Breast epithelium (tissue), 4 donors: Measurements from ENCODE around the gene LIPH. TPM values are rescaled to one million over a fixed set of nuclear protein-coding genes. Genes with fewer than 3 reads are reported as not detected.
A peak's percentile ranks its signal among the peaks of the same experiment; 100 is the strongest.

Source experiments
- DNase-seq, 2 donors: peaks; one replicate each; pipeline ENCODE4 v3.0.0-alpha.2; 2019; ENCODE audit warnings: low spot score in 2 of 2
- H3K27ac ChIP-seq, 2 donors: fragments of 200-600 bp; sonication (generic) in 1 of 2; one replicate each; pipeline ENCODE4 v1.5.1; 2016 to 2019; ENCODE audit warnings: mild to moderate bottlenecking in 1 of 2
- H3K27me3 ChIP-seq, 2 donors: fragments of 200-600 bp; sonication (generic) in 1 of 2; one replicate each; pipeline versions ENCODE4 v1.5.1 to v1.6.0; 2017 to 2019; ENCODE audit warnings: control low read depth in 1 of 2, mild to moderate bottlenecking in 1 of 2
- H3K36me3 ChIP-seq: fragments of 200-600 bp; one replicate; pipeline ENCODE4 v1.5.1; 2019
- H3K4me1 ChIP-seq, 2 donors: fragments of 200-600 bp; sonication (generic); one replicate each; pipeline ENCODE4 v1.5.1; 2016 to 2019; ENCODE audit warnings: control low read depth in 1 of 2
- H3K4me3 ChIP-seq, 3 donors: fragments of 200-600 bp; sonication (generic); 1 replicate in 2 of 3; 2 replicates in 1 of 3; pipeline ENCODE4 v1.5.1; 2016 to 2019; ENCODE audit warnings: mild to moderate bottlenecking in 3 of 3, moderate library complexity in 2 of 3
- H3K9me3 ChIP-seq, 2 donors: fragments of 200-600 bp; sonication (generic) in 1 of 2; one replicate each; pipeline ENCODE4 v1.5.1; 2016 to 2019; ENCODE audit warnings: control low read depth in 1 of 2
- CTCF ChIP-seq, 3 donors: fragments of 450-650 bp; IDR thresholded peaks; one replicate each; pipeline ENCODE4 v1.5.1; 2016 to 2017; ENCODE audit warnings: antibody characterized with exemption in 3 of 3, mild to moderate bottlenecking in 3 of 3, moderate library complexity in 3 of 3
- POLR2A ChIP-seq: fragments of 450-650 bp; IDR thresholded peaks from one replicate; pipeline ENCODE4 v1.6.1; 2016; ENCODE audit warnings: antibody characterized with exemption, mild to moderate bottlenecking, moderate library complexity
- POLR2AphosphoS5 ChIP-seq, 3 donors: sonication (generic); formaldehyde crosslinking; IDR thresholded peaks; one replicate each; pipeline ENCODE4 v1.6.1; 2017; ENCODE audit warnings: antibody characterized with exemption in 3 of 3
- intact Hi-C: fragments of 100-400 bp; cut with DNase I; formaldehyde crosslinking; loops from one replicate; pipeline ENCODE4 v1.15.1; 2023; ENCODE audit warnings: low total_unique reads
- total RNA-seq, 3 donors: library from RNA; depleted of rRNA; stranded (reverse); fragments of >200 nt; gene quantifications; one replicate each; pipeline ENCODE4 v1.1.0, GENCODE V29; 2016

Gene LIPH
- total RNA-seq, 3 donors from 2014 or later: 5.6 to 10.4 TPM; not detected in 1

- no peak for TF ChIP-seq CTCF (IDR thresholded peaks at IDR 0.05)
- no peak for TF ChIP-seq POLR2A
- TF ChIP-seq POLR2AphosphoS5 (IDR thresholded peaks at IDR 0.05): no peak
- Histone ChIP-seq H3K36me3 (no peaks in the 10 kb centered on the region), H3K9me3 (no peaks in the 10 kb centered on the region), H3K4me3 (peak overlapping the region; percentile 70 to 99 (median 94)), H3K4me1 (peaks cover 0 to 17% of the 10 kb centered on the region in 2 donors), H3K27ac (peak overlapping the region; percentile 93 to 100), H3K27me3 (no peaks in the 10 kb centered on the region)
- DNase-seq: no peak
- intact Hi-C loops: no loop called here
Observed at GRCh38 chr3:185585518-185585858, 33.1 kb upstream of the LIPH start.

GRCh38 chr3:185584686-185585085 lies 32.3 kb upstream of the LIPH start:
- Histone ChIP-seq H3K27me3 (no peaks in the 10 kb centered on the region), H3K27ac (no peak overlapping the region), H3K4me1 (peaks cover 0 to 17% of the 10 kb centered on the region in 2 donors), H3K4me3 (no peak overlapping the region), H3K36me3 (no peaks in the 10 kb centered on the region), H3K9me3 (no peaks in the 10 kb centered on the region)
- TF ChIP-seq POLR2AphosphoS5 (IDR thresholded peaks at IDR 0.05): no peak
- no peak for TF ChIP-seq POLR2A
- no peak for TF ChIP-seq CTCF (IDR thresholded peaks at IDR 0.05)
- intact Hi-C loops: no loop called here
- DNase-seq: no peak

- intact Hi-C loops: no loop called here
- no peak for TF ChIP-seq POLR2AphosphoS5 (IDR thresholded peaks at IDR 0.05)
- no peak for TF ChIP-seq CTCF (IDR thresholded peaks at IDR 0.05)
- no peak for TF ChIP-seq POLR2A
Observed at GRCh38 chr3:185583925-185584324, 31.5 kb upstream of the LIPH start.

GRCh38 chr3:185582871-185583270 lies 30.5 kb upstream of the LIPH start:
- H3K4me1 ChIP-seq: peaks cover 0 to 6% of the 10 kb centered on the region in 2 donors
- H3K27ac ChIP-seq: no peak overlapping the region
- H3K9me3 ChIP-seq: no peaks in the 10 kb centered on the region
- no peak for DNase-seq
- intact Hi-C loops: no loop called here
- H3K4me3 ChIP-seq: no peak overlapping the region
- no peak for TF ChIP-seq CTCF (IDR thresholded peaks at IDR 0.05)
- TF ChIP-seq POLR2A: no peak
- no peak for TF ChIP-seq POLR2AphosphoS5 (IDR thresholded peaks at IDR 0.05)
- H3K36me3 ChIP-seq: no peaks in the 10 kb centered on the region
- no peaks in the 10 kb centered on the region for H3K27me3 ChIP-seq

More at GRCh38 chr3:185583925-185584324, 31.5 kb upstream of the LIPH start:
- no peak for DNase-seq
- H3K4me3 ChIP-seq: no peak overlapping the region
- H3K4me1 ChIP-seq: peaks cover 0 to 15% of the 10 kb centered on the region in 2 donors
- no peaks in the 10 kb centered on the region for H3K9me3 ChIP-seq
- H3K27me3 ChIP-seq: no peaks in the 10 kb centered on the region
- no peak overlapping the region for H3K27ac ChIP-seq
- H3K36me3 ChIP-seq: no peaks in the 10 kb centered on the region

GRCh38 chr3:185582236-185582635 lies 29.8 kb upstream of the LIPH start:
- H3K9me3 ChIP-seq: no peaks in the 10 kb centered on the region
- H3K27me3 ChIP-seq: no peaks in the 10 kb centered on the region
- no peaks in the 10 kb centered on the region for H3K36me3 ChIP-seq
- TF ChIP-seq CTCF (IDR thresholded peaks at IDR 0.05) (no peak), POLR2A (no peak), POLR2AphosphoS5 (IDR thresholded peaks at IDR 0.05) (no peak)
- H3K4me3 ChIP-seq: no peak overlapping the region
- intact Hi-C loops: no loop called here
- H3K27ac ChIP-seq: no peak overlapping the region
- H3K4me1 ChIP-seq: peaks cover 0 to 5% of the 10 kb centered on the region in 2 donors
- no peak for DNase-seq
